ENCODE measurements around the gene NR1H2.
A peak's percentile ranks its signal among the peaks of the same experiment; 100 is the strongest.

The NR1H2 gene

DNA sequence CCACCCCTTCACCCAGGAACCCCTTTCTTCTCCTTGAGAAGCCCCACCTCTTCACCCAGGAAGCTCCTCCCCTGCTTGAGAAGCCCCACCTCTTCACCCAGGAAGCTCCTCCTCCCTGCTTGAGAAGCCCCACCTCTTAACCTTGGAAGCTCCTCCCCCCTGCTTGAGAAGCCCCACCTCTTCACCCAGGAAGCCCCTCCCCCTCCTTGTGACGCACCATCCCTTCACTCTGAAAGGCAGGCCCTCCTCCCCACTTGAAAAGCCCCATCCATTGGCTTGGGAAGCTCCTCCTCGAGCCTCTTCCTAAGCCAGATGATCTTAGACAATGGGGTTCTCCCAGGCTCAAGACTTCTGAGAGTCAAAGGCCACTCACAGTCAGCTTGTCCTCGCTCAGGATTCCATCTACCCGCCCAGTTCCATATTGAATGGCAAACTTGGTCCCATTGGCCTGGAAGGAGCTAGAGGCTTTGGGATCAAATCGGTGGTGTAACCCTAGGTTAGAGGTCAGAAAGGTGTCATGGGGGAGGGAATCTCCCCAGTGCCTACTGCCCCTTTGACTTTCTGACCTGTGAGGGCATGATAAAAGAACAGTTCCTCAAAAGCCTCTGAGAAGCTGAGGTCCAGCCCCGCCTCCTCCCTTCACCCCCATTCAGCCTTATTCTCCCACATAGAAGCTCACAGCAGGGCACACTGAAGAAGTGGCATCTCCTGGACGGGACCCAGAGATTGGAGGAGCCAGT is 14.8 kb upstream of the NR1H2 start:
- no peak for DNase-seq
- Histone ChIP-seq H3K9me3 (ENCODE audit: control insufficient read depth, low read length) (no peaks in the 10 kb centered on the region), H3K27me3 (replicated peaks; ENCODE audit: control insufficient read depth, insufficient read depth, low read length, poor library complexity, severe bottlenecking) (no peaks in the 10 kb centered on the region), H3K4me3 (ENCODE audit: insufficient read depth, low read depth, low read length, poor library complexity, severe bottlenecking) (no peak overlapping the region), H3K27ac (ENCODE audit: insufficient read depth, low read length, poor library complexity, severe bottlenecking) (no peak overlapping the region), H3K36me3 (ENCODE audit: control insufficient read depth, insufficient read depth, low read length) (no peaks in the 10 kb centered on the region), H3K4me1 (ENCODE audit: control insufficient read depth, insufficient read depth, low read length, poor library complexity, severe bottlenecking) (peaks cover 10% of the 10 kb centered on the region)

DNA sequence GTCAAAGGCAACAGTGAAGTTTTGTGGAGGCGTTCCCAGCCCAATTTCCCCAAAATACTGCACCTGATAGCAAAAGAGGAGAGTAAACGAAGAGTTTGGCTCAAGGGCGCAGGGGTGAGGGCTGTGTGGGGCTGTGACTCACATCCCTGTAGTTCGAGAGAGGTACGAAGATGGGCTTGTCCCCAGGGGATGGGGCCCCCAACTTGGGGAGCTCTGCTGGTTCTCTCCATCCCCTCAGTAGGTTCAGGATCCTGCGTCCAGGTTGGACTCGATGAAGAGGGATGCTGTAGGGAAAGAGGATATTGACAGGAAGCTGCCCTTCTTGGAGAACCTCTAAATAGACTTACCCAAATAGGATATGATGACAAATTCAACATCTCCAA is 14.2 kb upstream of the NR1H2 start:
- no peak for DNase-seq
- H3K4me1 ChIP-seq (ENCODE audit: control insufficient read depth, insufficient read depth, low read length, poor library complexity, severe bottlenecking) = peaks cover 10% of the 10 kb centered on the region
- no peak overlapping the region for H3K4me3 ChIP-seq (ENCODE audit: insufficient read depth, low read depth, low read length, poor library complexity, severe bottlenecking)
- no peaks in the 10 kb centered on the region for H3K36me3 ChIP-seq (ENCODE audit: control insufficient read depth, insufficient read depth, low read length)
- H3K27me3 ChIP-seq (replicated peaks; ENCODE audit: control insufficient read depth, insufficient read depth, low read length, poor library complexity, severe bottlenecking) = no peaks in the 10 kb centered on the region
- H3K9me3 ChIP-seq (ENCODE audit: control insufficient read depth, low read length) = no peaks in the 10 kb centered on the region
- no peak overlapping the region for H3K27ac ChIP-seq (ENCODE audit: insufficient read depth, low read length, poor library complexity, severe bottlenecking)

DNA sequence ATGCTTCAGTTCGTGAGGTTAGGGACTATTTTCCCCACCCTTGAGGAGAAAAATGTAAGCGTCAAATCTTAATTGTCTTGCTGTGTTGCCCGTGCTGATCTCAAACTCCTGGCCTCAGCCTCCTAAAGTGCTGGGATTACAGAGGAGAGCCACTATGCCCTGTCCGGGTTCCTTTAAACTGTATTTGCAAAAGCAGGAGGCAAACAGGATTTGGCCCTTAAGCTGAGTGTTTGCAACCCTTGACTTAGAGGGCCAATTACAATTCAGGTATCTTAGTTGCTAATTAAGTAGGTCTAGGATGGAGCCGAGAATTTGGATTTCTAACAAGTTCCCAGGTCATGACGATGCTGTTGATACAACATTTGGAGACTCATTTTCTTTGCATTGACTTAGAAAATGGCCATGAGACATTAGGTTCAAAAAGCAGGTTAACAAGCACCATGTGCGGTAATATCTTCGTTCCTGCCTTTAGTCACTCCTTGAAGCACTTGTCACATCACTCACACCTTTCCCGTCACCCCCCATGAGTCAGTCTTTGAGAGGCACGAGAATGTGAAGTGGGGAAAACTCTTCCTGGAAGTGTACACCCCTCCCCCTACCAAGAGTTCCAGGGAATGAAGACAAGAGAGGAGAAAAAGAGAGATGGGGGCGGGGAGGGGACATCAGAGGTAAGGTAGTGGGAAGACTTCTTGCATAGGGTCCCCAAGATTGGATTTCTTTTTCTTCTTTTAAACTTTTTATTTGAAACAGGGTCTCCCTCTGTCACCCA is 13.4 kb upstream of the NR1H2 start:
- Histone ChIP-seq H3K36me3 (ENCODE audit: control insufficient read depth, insufficient read depth, low read length) (no peaks in the 10 kb centered on the region), H3K27me3 (replicated peaks; ENCODE audit: control insufficient read depth, insufficient read depth, low read length, poor library complexity, severe bottlenecking) (no peaks in the 10 kb centered on the region), H3K4me1 (ENCODE audit: control insufficient read depth, insufficient read depth, low read length, poor library complexity, severe bottlenecking) (peaks cover 5% of the 10 kb centered on the region), H3K9me3 (ENCODE audit: control insufficient read depth, low read length) (no peaks in the 10 kb centered on the region), H3K27ac (ENCODE audit: insufficient read depth, low read length, poor library complexity, severe bottlenecking) (no peak overlapping the region), H3K4me3 (ENCODE audit: insufficient read depth, low read depth, low read length, poor library complexity, severe bottlenecking) (no peak overlapping the region)
- no peak for DNase-seq

DNA sequence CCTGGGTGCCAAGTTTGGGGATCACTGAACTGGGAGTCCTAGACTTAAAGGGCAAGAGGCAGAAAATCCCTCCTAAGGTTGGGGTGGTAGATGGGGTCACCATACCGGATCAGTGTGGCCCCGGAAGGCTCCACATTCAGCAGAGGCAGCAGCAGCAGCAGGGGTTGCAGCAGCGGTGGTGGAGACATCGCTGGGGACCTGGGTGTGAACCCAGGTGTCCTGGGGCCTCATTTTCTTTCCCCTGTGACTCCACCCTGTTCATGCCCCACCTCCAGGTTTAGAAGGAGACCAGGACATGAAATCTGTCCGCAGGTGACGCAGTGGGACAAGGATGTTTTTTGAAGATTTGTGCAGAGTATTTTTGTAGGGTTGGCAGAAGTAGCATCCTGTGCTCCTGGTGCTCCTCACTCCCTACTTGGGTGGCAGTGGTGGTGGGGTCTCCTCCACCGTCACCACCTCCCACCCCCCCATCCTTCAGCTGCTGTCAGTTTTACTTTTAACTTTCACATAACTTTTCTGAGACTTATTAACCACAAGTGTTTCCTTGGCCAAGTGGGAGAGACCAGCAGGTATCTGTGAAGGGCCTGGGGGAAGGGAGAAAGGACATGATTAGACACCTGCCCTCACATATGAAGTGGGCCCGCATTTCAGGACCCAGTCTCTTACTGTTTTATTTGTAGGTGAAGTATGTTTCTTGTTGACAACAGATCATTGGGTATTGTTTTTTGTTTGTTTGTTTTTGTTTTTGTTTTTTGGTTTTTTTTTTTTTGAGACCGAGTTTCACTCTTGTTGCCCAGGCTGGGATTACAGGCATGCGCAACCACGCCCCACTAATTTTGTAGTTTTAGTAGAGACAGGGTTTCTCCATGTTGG is 10.6 kb upstream of the NR1H2 start, which contains the start of gene NAPSA:
TSS of gene NAPSA (minus strand) at position 206 of the 873 bp plus-strand sequence. CDS start at position 188, 18 bp downstream.
- Histone ChIP-seq H3K4me1 (ENCODE audit: control insufficient read depth, insufficient read depth, low read length, poor library complexity, severe bottlenecking) (peaks cover 10% of the 10 kb centered on the region), H3K4me3 (ENCODE audit: insufficient read depth, low read depth, low read length, poor library complexity, severe bottlenecking) (no peak within 1 kb of the TSS), H3K9me3 (ENCODE audit: control insufficient read depth, low read length) (no peaks in the 10 kb centered on the region), H3K36me3 (ENCODE audit: control insufficient read depth, insufficient read depth, low read length) (no peaks in the 10 kb centered on the region), H3K27ac (ENCODE audit: insufficient read depth, low read length, poor library complexity, severe bottlenecking) (no peak within 1 kb of the TSS), H3K27me3 (replicated peaks; ENCODE audit: control insufficient read depth, insufficient read depth, low read length, poor library complexity, severe bottlenecking) (no peaks in the 10 kb centered on the region)
- DNase-seq = no peak

DNA sequence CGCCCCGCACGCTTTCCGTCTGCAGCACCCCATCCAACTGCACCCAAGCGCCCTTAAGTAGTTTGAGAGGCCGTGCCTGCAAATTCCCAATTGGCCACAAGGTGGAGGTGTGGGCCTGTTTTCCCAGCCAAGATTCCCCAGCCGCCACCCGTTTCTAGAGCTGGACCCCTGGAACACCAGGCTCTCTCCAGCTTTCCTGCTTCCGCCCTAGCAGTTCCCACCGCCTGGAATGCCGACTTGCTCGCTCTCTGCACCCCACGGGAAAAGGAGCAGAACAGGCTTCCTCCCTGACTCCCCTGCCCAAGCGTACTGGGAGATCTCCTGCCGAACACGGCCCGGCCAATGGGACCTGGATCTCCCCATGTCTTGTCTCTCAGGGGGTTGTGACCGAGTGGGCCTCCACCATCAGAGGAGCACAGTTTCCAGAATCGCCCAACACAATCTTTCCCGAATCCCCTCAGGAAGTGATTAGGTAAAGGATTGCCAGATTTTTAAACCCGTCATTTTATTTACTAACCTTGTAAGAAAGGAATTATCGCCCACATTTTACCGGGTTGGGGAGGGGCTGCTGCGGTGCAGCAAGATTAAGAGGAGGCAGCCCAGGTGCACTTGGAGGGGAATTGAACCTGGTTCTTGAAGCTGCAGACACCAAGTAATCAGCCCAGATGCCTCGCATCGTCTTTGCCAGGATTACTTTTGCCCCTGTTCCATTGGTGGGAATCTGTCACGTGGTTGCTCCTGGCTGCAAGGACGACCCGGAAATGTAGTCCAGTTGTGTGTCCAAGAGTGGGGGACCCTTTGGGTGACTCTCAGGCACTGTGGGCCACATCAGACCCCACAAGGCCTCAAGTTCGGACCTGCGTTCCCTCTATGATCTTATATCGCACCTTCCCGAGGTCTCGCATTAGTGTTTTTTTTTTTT is 7.3 kb upstream of the NR1H2 start:
- Histone ChIP-seq H3K9me3 (ENCODE audit: control insufficient read depth, low read length) (no peaks in the 10 kb centered on the region), H3K27ac (ENCODE audit: insufficient read depth, low read length, poor library complexity, severe bottlenecking) (peak overlapping the region; percentile 58), H3K4me3 (ENCODE audit: insufficient read depth, low read depth, low read length, poor library complexity, severe bottlenecking) (peak overlapping the region; percentile 68), H3K4me1 (ENCODE audit: control insufficient read depth, insufficient read depth, low read length, poor library complexity, severe bottlenecking) (peaks cover 10% of the 10 kb centered on the region), H3K36me3 (ENCODE audit: control insufficient read depth, insufficient read depth, low read length) (no peaks in the 10 kb centered on the region), H3K27me3 (replicated peaks; ENCODE audit: control insufficient read depth, insufficient read depth, low read length, poor library complexity, severe bottlenecking) (no peaks in the 10 kb centered on the region)
- peak; percentile 51 to 77 (median 55) for DNase-seq

DNA sequence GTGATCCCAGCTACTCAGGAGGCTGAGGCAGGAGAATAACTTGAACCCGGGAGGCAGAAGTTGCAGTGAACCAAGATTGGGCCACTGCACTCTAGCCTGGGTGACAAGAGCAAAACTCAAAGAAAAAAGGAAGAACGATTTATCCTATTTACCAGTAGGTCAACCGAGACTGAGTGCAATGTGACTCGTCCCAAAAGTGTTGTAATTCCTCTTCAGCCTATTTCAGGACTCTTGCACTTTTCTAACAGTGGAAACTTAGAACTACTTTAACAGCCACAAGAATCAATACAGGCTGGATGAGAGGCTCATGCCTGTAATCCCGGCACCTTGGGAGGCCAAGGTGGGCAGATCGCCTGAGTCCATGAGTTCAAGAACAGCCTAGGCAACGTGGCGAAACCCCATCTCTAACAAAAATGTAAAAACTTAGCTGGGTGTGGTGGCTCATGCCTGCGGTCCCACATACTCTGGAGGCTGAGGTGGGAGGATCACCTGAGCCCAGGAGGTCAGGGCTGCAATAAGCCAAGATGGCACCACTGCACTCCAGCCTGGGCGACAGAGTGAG is 4.3 kb upstream of the NR1H2 start:
- Histone ChIP-seq H3K9me3 (ENCODE audit: control insufficient read depth, low read length) (no peaks in the 10 kb centered on the region), H3K4me1 (ENCODE audit: control insufficient read depth, insufficient read depth, low read length, poor library complexity, severe bottlenecking) (peaks cover 8% of the 10 kb centered on the region), H3K27ac (ENCODE audit: insufficient read depth, low read length, poor library complexity, severe bottlenecking) (no peak overlapping the region), H3K27me3 (replicated peaks; ENCODE audit: control insufficient read depth, insufficient read depth, low read length, poor library complexity, severe bottlenecking) (no peaks in the 10 kb centered on the region), H3K36me3 (ENCODE audit: control insufficient read depth, insufficient read depth, low read length) (no peaks in the 10 kb centered on the region), H3K4me3 (ENCODE audit: insufficient read depth, low read depth, low read length, poor library complexity, severe bottlenecking) (no peak overlapping the region)
- no peak for DNase-seq

DNA sequence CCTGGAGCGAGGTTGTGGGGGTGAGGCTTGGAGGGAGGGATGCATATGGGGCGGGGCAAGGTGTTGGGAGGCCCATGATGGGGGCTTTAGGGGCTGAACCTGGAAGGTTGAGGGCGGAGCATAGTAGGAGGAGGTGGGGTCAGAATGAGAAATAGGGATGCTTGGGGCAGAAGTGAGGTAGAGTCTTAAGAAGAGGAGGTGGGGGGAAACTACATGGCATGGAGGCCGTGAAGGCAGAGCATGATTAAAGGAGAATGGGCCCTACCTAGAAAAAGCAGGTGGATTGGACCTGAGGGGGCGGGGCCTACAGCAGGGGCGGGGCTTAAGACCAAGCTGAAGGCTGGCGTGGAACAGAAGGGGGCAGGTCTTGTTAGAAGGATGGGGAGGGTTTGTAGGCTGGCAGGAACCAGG is 799 bp downstream of the NR1H2 start:
- H3K4me3 ChIP-seq (ENCODE audit: insufficient read depth, low read depth, low read length, poor library complexity, severe bottlenecking) = no peak overlapping the region
- no peaks in the 10 kb centered on the region for H3K4me1 ChIP-seq (ENCODE audit: control insufficient read depth, insufficient read depth, low read length, poor library complexity, severe bottlenecking)
- peak overlapping the region; percentile 99 for H3K27ac ChIP-seq (ENCODE audit: insufficient read depth, low read length, poor library complexity, severe bottlenecking)
- H3K9me3 ChIP-seq (ENCODE audit: control insufficient read depth, low read length) = no peaks in the 10 kb centered on the region
- peaks cover 49% of the 10 kb centered on the region for H3K36me3 ChIP-seq (ENCODE audit: control insufficient read depth, insufficient read depth, low read length)
- no peaks in the 10 kb centered on the region for H3K27me3 ChIP-seq (replicated peaks; ENCODE audit: control insufficient read depth, insufficient read depth, low read length, poor library complexity, severe bottlenecking)
- peak; percentile 44 to 58 (median 55) for DNase-seq

DNA sequence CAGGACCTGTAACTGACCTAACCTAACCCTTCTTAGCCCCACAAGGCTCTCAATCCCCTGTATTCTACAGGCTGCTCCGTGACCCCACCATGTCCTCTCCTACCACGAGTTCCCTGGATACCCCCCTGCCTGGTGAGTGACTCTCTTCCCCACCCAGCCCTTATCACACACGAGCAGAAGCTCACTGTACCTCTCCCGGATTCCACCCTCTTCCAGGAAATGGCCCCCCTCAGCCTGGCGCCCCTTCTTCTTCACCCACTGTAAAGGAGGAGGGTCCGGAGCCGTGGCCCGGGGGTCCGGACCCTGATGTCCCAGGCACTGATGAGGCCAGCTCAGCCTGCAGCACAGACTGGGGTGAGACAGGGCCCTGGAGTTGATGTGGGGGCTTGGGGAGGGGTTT is 1.3 kb downstream of the NR1H2 start:
- no peaks in the 10 kb centered on the region for H3K9me3 ChIP-seq (ENCODE audit: control insufficient read depth, low read length)
- H3K4me3 ChIP-seq (ENCODE audit: insufficient read depth, low read depth, low read length, poor library complexity, severe bottlenecking) = no peak overlapping the region
- H3K27ac ChIP-seq (ENCODE audit: insufficient read depth, low read length, poor library complexity, severe bottlenecking) = no peak overlapping the region
- no peaks in the 10 kb centered on the region for H3K4me1 ChIP-seq (ENCODE audit: control insufficient read depth, insufficient read depth, low read length, poor library complexity, severe bottlenecking)
- H3K27me3 ChIP-seq (replicated peaks; ENCODE audit: control insufficient read depth, insufficient read depth, low read length, poor library complexity, severe bottlenecking) = no peaks in the 10 kb centered on the region
- no peak for DNase-seq
- peaks cover 53% of the 10 kb centered on the region for H3K36me3 ChIP-seq (ENCODE audit: control insufficient read depth, insufficient read depth, low read length)

Data from effector memory CD4-positive, alpha-beta T cell (primary cell).